H1 (cell line): ENCODE data around the gene MTARC1.

Source experiments
- CBX8 ChIP-seq: fragments of 300-800, 300-1000 bp; sonication (generic); IDR thresholded peaks from 2 replicates; pipeline ENCODE4 v1.7.1; 2016; ENCODE audit warnings: low read depth, low read length, borderline replicate concordance
- CTCF ChIP-seq, 3 experiments: IDR thresholded peaks; 1 replicate in 2 of 3; 2 replicates in 1 of 3; pipeline versions ENCODE4 v1.5.1 to v1.6.1; 2011; ENCODE audit warnings: low read length in 3 of 3, mild to moderate bottlenecking in 3 of 3, inconsistent platforms in 2 of 3, low read depth in 1 of 3, moderate library complexity in 1 of 3; ENCODE audit not compliant: insufficient read depth in 1 of 3; ENCODE audit errors: control extremely low read depth in 1 of 3
- POLR2A ChIP-seq, 2 experiments: IDR thresholded peaks; 1 replicate in 1 of 2; 2 replicates in 1 of 2; pipeline ENCODE4 v1.6.1; 2011; ENCODE audit warnings: low read depth in 2 of 2, low read length in 2 of 2, mild to moderate bottlenecking in 2 of 2; ENCODE audit errors: control extremely low read depth in 1 of 2
- POLR2AphosphoS5 ChIP-seq: IDR thresholded peaks from 2 replicates; pipeline ENCODE4 v1.6.1; 2011; ENCODE audit warnings: low read depth, low read length
- SP1 ChIP-seq: IDR thresholded peaks from 2 replicates; pipeline ENCODE4 v1.6.1; 2011; ENCODE audit warnings: low read depth, low read length

- TF ChIP-seq CBX8 (no peak), CTCF (IDR thresholded peaks at IDR 0.05; ENCODE audit: control extremely low read depth in 1 of 3, insufficient read depth in 1 of 3, low read depth in 1 of 3, low read length in 3 of 3) (no peak), SP1 (no peak), POLR2A (IDR thresholded peaks at IDR 0.05; ENCODE audit: control extremely low read depth in 1 of 2, low read depth in 2 of 2, low read length in 2 of 2) (no peak), POLR2AphosphoS5 (no peak)
Observed at GRCh38 chr1:220783453-220783852, 3.3 kb upstream of the MTARC1 start.
